CD4-positive, alpha-beta T cell treated with Interleukin-4 for 1 hour (primary cell): ENCODE data around the gene ADRA2C.

Experiments used
- DNase-seq, 2 donors: peaks; one replicate each; pipeline ENCODE4 v3.0.0-alpha.2; 2020 to 2022

The ADRA2C gene

DNA sequence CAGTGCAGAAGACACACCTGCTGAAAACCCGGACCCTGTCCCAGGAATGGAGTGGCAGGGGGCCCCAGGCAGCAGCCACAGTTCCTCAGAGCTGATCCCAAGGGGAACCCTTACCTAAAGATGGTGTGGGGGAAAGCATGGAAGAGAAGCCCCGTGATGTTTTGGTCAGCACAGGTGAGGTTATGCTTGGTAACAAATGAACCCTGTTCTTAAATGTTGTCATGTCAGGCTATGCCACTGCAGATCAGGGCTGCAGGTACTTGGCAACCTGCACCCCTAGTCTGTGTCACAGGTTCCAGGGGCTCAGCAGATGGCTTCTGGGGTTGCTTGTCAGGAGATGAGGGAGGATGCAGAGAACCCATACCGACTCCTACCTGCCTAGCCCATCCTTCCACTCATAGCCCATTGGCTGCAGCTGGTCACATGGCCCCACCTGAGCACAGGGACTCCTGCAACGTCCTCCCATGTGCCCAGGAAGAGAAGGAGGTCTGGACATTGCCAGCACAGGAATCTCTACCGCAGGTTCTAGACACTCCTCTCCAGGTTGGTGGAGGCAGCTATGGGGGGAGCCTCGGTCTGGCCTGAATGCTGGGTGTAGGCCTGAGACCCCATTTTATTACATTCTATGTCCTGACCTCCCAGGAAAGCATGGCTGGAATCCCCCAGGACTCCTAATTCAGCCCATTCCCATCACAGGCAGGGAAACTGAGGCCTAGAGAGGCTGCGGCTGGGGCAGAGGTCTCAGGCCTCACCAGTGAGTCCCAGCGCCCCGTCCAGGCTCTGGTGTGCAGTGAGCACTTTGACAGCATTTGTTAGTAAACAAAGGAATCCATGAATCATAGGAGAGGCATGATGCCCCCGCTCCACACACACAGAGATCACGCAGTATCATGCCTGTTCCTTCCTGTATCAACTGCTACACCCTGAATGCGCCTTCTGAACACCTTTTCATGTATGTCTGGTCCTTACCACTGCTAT lies 51.1 kb downstream of the ADRA2C start:
- no peak for DNase-seq
